ENCODE results near the gene FAM185A. TPM values are rescaled to one million over a fixed set of nuclear protein-coding genes. Genes with fewer than 3 reads are reported as not detected.

The FAM185A gene
- polyA plus RNA-seq, 3 donors = 2.5 to 6.8 (median 4.8) TPM

DNA sequence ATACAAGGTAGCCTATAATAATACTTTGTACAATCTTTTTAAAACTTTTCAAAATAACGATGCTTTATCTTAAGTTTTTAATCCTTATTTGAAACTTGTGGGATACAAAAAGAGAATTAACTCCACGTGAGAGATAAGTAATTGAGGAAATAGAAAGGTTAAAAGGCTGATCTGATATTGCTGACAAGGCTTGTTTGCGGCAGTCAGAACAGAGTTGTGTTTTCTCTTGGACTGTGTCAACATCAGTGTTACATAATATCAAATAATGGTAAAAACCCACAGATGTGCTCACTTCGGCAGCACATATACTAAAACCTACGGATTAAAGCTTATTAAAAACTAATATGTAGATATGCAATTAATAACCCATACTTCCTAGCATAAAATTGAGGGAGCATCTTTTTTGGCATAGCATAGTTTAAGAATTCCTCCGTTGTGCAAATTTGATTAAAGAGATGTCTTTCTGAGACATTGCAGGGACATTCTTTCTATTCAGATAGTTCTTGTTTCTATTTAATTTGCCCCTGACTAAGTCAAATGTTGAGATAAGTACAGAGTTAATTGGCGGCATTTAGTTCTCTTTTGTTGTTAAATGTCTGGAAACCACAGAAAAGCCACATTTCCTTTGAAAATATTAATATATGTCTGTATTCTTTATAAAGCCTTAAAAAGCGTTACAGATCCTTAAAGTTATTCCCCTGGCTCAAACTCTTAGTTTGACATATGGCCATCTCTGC lies 63.3 kb downstream of the FAM185A start:
- no peak overlapping the region for H3K27ac ChIP-seq (ENCODE audit: low read depth in 1 of 2, low read length in 2 of 2)
- peak overlapping the region in 1 of 3 experiments; percentile 18 for H3K4me3 ChIP-seq (replicated peaks in 1 of 3; ENCODE audit: low read depth in 2 of 3, low read length in 3 of 3)
- peaks cover 16 to 18% of the 10 kb centered on the region in 2 donors for H3K36me3 Mint-ChIP-seq

DNA sequence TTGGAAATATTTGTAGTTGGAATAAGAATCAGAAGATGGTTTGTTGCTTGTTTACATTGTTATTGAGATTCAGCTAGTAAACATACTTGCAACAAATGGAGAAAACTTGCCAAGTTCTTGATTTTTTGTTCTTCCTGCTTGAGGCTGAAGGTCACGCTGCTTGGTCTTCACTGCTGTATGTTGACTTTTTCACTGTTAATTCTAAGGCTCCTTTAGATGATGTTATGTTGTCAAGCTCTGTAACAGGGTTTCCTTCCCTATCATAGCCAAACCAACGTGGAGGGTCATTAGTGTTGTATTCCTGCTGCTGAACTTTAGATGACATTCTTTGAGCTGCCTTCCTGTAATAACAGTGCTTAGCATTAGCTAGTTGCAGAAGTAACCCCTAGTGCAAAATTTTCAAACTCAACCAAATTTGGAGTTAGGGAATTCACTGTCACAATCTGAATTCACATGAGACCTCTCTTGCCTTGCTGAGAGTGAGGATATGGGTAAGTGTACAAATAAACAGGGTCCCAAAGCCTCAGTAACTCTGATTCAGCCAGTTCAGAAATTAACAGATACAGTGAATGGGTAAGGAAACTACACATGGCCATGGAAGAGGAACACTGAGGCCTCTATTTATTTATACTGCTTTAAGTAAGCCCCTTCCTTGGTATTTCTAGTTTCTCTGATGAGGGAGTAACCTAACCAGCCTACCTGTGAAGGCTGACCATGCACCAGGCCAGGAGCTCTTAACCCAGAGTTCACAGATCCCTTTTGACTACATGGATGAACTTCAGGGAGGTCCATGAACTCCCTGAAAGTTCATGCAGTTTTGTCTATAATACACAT lies 64.6 kb downstream of the FAM185A start:
- Histone ChIP-seq H3K4me2 (replicated peaks; ENCODE audit: extremely low read depth, low read length, poor library complexity, severe bottlenecking) (no peak overlapping the region), H3K9me3 (replicated peaks in 1 of 2; ENCODE audit: control insufficient read depth in 1 of 2, insufficient read depth in 1 of 2, low read length in 2 of 2) (no peaks in the 10 kb centered on the region), H3K9ac (ENCODE audit: insufficient read depth, low read length, poor library complexity, severe bottlenecking) (no peak overlapping the region), H3K27ac (ENCODE audit: low read depth in 1 of 2, low read length in 2 of 2) (no peak overlapping the region), H3K4me1 (ENCODE audit: control insufficient read depth in 1 of 2, insufficient read depth in 2 of 2, low read length in 2 of 2) (peaks cover 19 to 24% of the 10 kb centered on the region in 2 donors), H2AFZ (ENCODE audit: insufficient read depth, low read depth, low read length, poor library complexity, severe bottlenecking) (no peak overlapping the region), H3K27me3 (ENCODE audit: control insufficient read depth in 2 of 2, insufficient read depth in 2 of 2, low read length in 2 of 2) (no peaks in the 10 kb centered on the region), H3K79me2 (ENCODE audit: insufficient read depth, low read length) (no peaks in the 10 kb centered on the region), H3K4me3 (replicated peaks in 1 of 3; ENCODE audit: low read depth in 2 of 3, low read length in 3 of 3) (no peak overlapping the region), H3K36me3 (replicated peaks in 1 of 2; ENCODE audit: control insufficient read depth in 1 of 2, insufficient read depth in 2 of 2, low read length in 2 of 2) (no peaks in the 10 kb centered on the region), H4K20me1 (ENCODE audit: insufficient read depth, low read length) (no peaks in the 10 kb centered on the region)
- H3K9me3 Mint-ChIP-seq = peaks cover 0 to 2% (median 0%) of the 10 kb centered on the region in 7 donors
- peak overlapping the region in 1 of 7 donors; percentile 3 for H3K27ac Mint-ChIP-seq
- H3K4me3 Mint-ChIP-seq = no peak overlapping the region
- DNase-seq = no peak
- peaks cover 16 to 18% of the 10 kb centered on the region in 2 donors for H3K36me3 Mint-ChIP-seq
- intact Hi-C loops (cut with micrococcal nuclease) = no loop called here
- TF ChIP-seq, protein P1, sequence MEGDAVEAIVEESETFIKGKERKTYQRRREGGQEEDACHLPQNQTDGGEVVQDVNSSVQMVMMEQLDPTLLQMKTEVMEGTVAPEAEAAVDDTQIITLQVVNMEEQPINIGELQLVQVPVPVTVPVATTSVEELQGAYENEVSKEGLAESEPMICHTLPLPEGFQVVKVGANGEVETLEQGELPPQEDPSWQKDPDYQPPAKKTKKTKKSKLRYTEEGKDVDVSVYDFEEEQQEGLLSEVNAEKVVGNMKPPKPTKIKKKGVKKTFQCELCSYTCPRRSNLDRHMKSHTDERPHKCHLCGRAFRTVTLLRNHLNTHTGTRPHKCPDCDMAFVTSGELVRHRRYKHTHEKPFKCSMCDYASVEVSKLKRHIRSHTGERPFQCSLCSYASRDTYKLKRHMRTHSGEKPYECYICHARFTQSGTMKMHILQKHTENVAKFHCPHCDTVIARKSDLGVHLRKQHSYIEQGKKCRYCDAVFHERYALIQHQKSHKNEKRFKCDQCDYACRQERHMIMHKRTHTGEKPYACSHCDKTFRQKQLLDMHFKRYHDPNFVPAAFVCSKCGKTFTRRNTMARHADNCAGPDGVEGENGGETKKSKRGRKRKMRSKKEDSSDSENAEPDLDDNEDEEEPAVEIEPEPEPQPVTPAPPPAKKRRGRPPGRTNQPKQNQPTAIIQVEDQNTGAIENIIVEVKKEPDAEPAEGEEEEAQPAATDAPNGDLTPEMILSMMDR (IDR thresholded peaks at IDR 0.05) = no peak
- no CpG with 5 or more reads among the region's 2 CpGs for WGBS (ENCODE audit: insufficient coverage)
- H3K27me3 Mint-ChIP-seq (ENCODE audit: low read depth in 3 of 3) = peaks cover 0 to 2% (median 0%) of the 10 kb centered on the region in 3 donors
- H3K4me1 Mint-ChIP-seq = peaks cover 22% of the 10 kb centered on the region

More for the DNA sequence above, 63.3 kb downstream of the FAM185A start:
- H3K9ac ChIP-seq (ENCODE audit: insufficient read depth, low read length, poor library complexity, severe bottlenecking) = no peak overlapping the region
- H4K20me1 ChIP-seq (ENCODE audit: insufficient read depth, low read length) = no peaks in the 10 kb centered on the region
- Mint-ChIP-seq H3K27ac (no peak overlapping the region), H3K27me3 (ENCODE audit: low read depth in 3 of 3) (peaks cover 0 to 2% (median 0%) of the 10 kb centered on the region in 3 donors), H3K9me3 (peaks cover 0 to 2% (median 0%) of the 10 kb centered on the region in 7 donors), H3K4me1 (peaks cover 22% of the 10 kb centered on the region), H3K4me3 (peak overlapping the region in 1 of 2 donors; percentile 71)
- peaks cover 19 to 24% of the 10 kb centered on the region in 2 donors for H3K4me1 ChIP-seq (ENCODE audit: control insufficient read depth in 1 of 2, insufficient read depth in 2 of 2, low read length in 2 of 2)
- peak; percentile 10 to 11 (median 10) for DNase-seq
- H3K4me2 ChIP-seq (replicated peaks; ENCODE audit: extremely low read depth, low read length, poor library complexity, severe bottlenecking) = peak overlapping the region; percentile 43
- no peaks in the 10 kb centered on the region for H3K27me3 ChIP-seq (ENCODE audit: control insufficient read depth in 2 of 2, insufficient read depth in 2 of 2, low read length in 2 of 2)
- WGBS (ENCODE audit: insufficient coverage) = 0% methylated on average over 1 of the region's 8 CpGs
- H3K36me3 ChIP-seq (replicated peaks in 1 of 2; ENCODE audit: control insufficient read depth in 1 of 2, insufficient read depth in 2 of 2, low read length in 2 of 2) = no peaks in the 10 kb centered on the region
- TF ChIP-seq, protein P1 (IDR thresholded peaks at IDR 0.05) = no peak
- intact Hi-C loops (cut with micrococcal nuclease) = no loop called here
- no peaks in the 10 kb centered on the region for H3K9me3 ChIP-seq (replicated peaks in 1 of 2; ENCODE audit: control insufficient read depth in 1 of 2, insufficient read depth in 1 of 2, low read length in 2 of 2)
- no peak overlapping the region for H2AFZ ChIP-seq (ENCODE audit: insufficient read depth, low read depth, low read length, poor library complexity, severe bottlenecking)
- H3K79me2 ChIP-seq (ENCODE audit: insufficient read depth, low read length) = no peaks in the 10 kb centered on the region

Measured in CD14-positive monocyte (primary cell).